Heart right ventricle (tissue), 16 donors: ENCODE results near the gene PRKRIP1. TPM values are rescaled to one million over a fixed set of nuclear protein-coding genes. Genes with fewer than 3 reads are reported as not detected.

ENCODE experiments used
- ATAC-seq, 8 donors: fragments of 200-7000 bp; cut with Tn5 transposase; one replicate each; pipeline ENCODE4 v1.9.1; 2020; ENCODE audit warnings: mild to moderate bottlenecking in 8 of 8, moderate library complexity in 8 of 8, moderate number of reproducible peaks in 1 of 8
- DNase-seq, 2 donors: peaks; one replicate each; pipeline ENCODE4 v3.0.0-alpha.2; 2020
- H3K27ac ChIP-seq, 10 donors: fragments of 200-600 bp; sonication (generic) in 2 of 10; one replicate each; pipeline versions ENCODE4 v1.5.0 to v1.8.0; 2020 to 2022; ENCODE audit warnings: mild to moderate bottlenecking in 3 of 10
- H3K27me3 ChIP-seq, 7 donors: fragments of 200-600 bp; one replicate each; pipeline ENCODE4 v1.8.0; 2021 to 2022; ENCODE audit warnings: mild to moderate bottlenecking in 2 of 7
- H3K36me3 ChIP-seq, 9 donors: fragments of 200-600 bp; sonication (generic) in 1 of 9; one replicate each; pipeline versions ENCODE4 v1.5.0 to v1.8.0; 2020 to 2022; ENCODE audit warnings: mild to moderate bottlenecking in 2 of 9
- H3K4me1 ChIP-seq, 9 donors: fragments of 200-600 bp; sonication (generic) in 1 of 9; one replicate each; pipeline versions ENCODE4 v1.5.0 to v1.8.0; 2020 to 2022; ENCODE audit warnings: mild to moderate bottlenecking in 4 of 9
- H3K4me3 ChIP-seq, 10 donors: fragments of 200-600 bp; sonication (generic) in 2 of 10; one replicate each; pipeline versions ENCODE4 v1.5.0 to v1.8.0; 2020 to 2022; ENCODE audit warnings: mild to moderate bottlenecking in 7 of 10, moderate library complexity in 2 of 10
- H3K9me3 ChIP-seq, 11 donors: fragments of 200-600 bp in 10 of 11; sonication (generic) in 2 of 11; one replicate each; pipeline versions ENCODE4 v1.5.0 to v1.8.0; 2013 to 2022; ENCODE audit warnings: mild to moderate bottlenecking in 2 of 11, control low read depth in 1 of 11, moderate library complexity in 1 of 11
- CTCF ChIP-seq, 9 donors: fragments of 200-600 bp; sonication (generic) in 2 of 9; IDR thresholded peaks; one replicate each; pipeline versions ENCODE4 v1.5.0 to v1.8.0; 2021 to 2022; ENCODE audit warnings: antibody characterized with exemption in 9 of 9, mild to moderate bottlenecking in 5 of 9, moderate library complexity in 1 of 9
- WGBS, 2 donors: extraction: QIAGEN DNeasy Blood & Tissue Kit; methylation state at CpG; one replicate each; pipeline ENCODE4 v1.1.7; 2013; ENCODE audit warnings: inconsistent platforms in 1 of 2; 5-methylcytosine and 5-hydroxymethylcytosine counted together
- intact Hi-C, 10 donors: fragments of 100-400 bp; cut with DNase I; formaldehyde crosslinking; loops; one replicate each; pipeline versions ENCODE4 v1.11.1 to v1.14.2; 2022
- polyA plus RNA-seq, 2 donors: library from polyadenylated mRNA; stranded (reverse); fragments of 200-250 nt; gene quantifications; one replicate each; pipeline ENCODE4 v1.2.3, GENCODE V29; 2013
- total RNA-seq, 10 donors: library from RNA; stranded (reverse); fragmentation: NEBNext Ultra II Directional in 3 of 10; extraction: Animal tissue kit (Norgen Biotek cat#: 25700) in 3 of 10; gene quantifications; one replicate each; pipeline versions ENCODE4 v1.2.1 to v1.2.4, GENCODE V29; 2021 to 2023
- donor health status: Arrhythmogenic right ventricular cardiomyopathy.
- donor health status: ischemic (EF 13 %, LVEDD 7.1; RV severe dilation, severe dysfunction).
- donor health status: healthy with polysubstance abuse.
- donor health status: DM: no; HTN: yes; CAD: no.
- donor health status: DM: no; HTN: no; CAD: no.
- donor health status: ischemic (EF 25% LVEDD 6.9; RV normal size, moderate dysfunction).
- donor health status: ischemic (EF 25% LVEDD 5.7; RV mildly dilated, moderate dysfunction).
- donor health status: healthy.
- donor health status: DM: yes; HTN: yes; CAD: no.
- donor health status: Ischemic cardiomyopathy.
- donor health status: ischemic (EF 35%, LVEDD 5.7; RV mildly dilated, moderate dysfunction).
- donor health status: nonischemic (EF 11% LVEDD 7.7; RV severe dilation, severe dysfunction).
- donor health status: DM: yes; HTN: yes; CAD: no.
- donor health status: PGD.
- donor health status: ischemic (EF 29% LVEDD 5.4; RV normal size, mild dysfunction).
- donor health status: nonischemic (EF 23%, LVEDD 6.1; RV moderate dilation, normal function).

Gene PRKRIP1
- total and polyA plus RNA-seq, 12 donors: 7.1 to 28.2 (median 11.3) TPM

DNA sequence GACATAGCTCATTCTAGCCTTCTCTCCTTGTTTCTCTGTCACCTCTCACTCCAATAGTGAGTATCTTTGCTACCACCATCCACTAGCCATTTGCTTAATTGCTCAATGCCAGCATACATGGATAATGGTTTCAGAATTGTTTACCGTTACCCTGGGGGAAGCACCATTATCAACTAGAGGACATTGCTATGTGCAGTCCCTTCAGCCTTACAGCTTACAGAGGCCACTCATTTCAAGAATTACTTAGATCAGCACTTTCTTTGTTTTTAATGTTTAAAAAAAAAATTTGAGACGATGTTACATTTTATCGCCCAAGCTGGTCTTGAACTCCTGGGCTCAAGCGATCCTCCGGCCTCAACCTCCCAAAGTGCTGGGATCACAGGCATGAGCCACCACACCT, 22.4 kb downstream of the PRKRIP1 start:
- no peak overlapping the region for H3K4me3 ChIP-seq
- H3K27me3 ChIP-seq: no peaks in the 10 kb centered on the region
- peaks cover 0 to 99% (median 17%) of the 10 kb centered on the region in 9 donors for H3K36me3 ChIP-seq
- H3K27ac ChIP-seq: peak overlapping the region in 1 of 10 donors; percentile 4
- no peaks in the 10 kb centered on the region for H3K9me3 ChIP-seq
- intact Hi-C loops: loop anchor here in 1 of 10 donors (10.0 kb wide), 1 partner anchor 46 kb away; the partner anchor contains the start of genes ALKBH4 and LRWD1
- ATAC-seq (no peak), DNase-seq (no peak)
- H3K4me1 ChIP-seq: peaks cover 0 to 26% (median 0%) of the 10 kb centered on the region in 9 donors
- 97 to 98% methylated on average over 5 of the region's 5 CpGs for WGBS, 2 donors
- TF ChIP-seq CTCF (IDR thresholded peaks at IDR 0.05): no peak

GRCh38 chr7:102421706-102422240, 25.6 kb downstream of the PRKRIP1 start:
- no peak for DNase-seq
- no peaks in the 10 kb centered on the region for H3K27me3 ChIP-seq
- peaks cover 0 to 99% (median 16%) of the 10 kb centered on the region in 9 donors for H3K36me3 ChIP-seq
- H3K4me1 ChIP-seq: peaks cover 0 to 37% (median 0%) of the 10 kb centered on the region in 9 donors
- intact Hi-C loops: no loop called here
- H3K27ac ChIP-seq: peak overlapping the region in 1 of 10 donors; percentile 82
- ATAC-seq: no peak
- no peak for TF ChIP-seq CTCF (IDR thresholded peaks at IDR 0.05)
- no peak overlapping the region for H3K4me3 ChIP-seq
- whole genome bisulfite sequencing, 2 donors: 93 to 98% methylated on average over 10 of the region's 10 CpGs
- H3K9me3 ChIP-seq: no peaks in the 10 kb centered on the region

GRCh38 chr7:102424129-102424551, 28.0 kb downstream of the PRKRIP1 start:
- H3K9me3 ChIP-seq: no peaks in the 10 kb centered on the region
- H3K4me3 ChIP-seq: no peak overlapping the region
- no peak for TF ChIP-seq CTCF (IDR thresholded peaks at IDR 0.05)
- intact Hi-C loops: no loop called here
- H3K27ac ChIP-seq: peak overlapping the region in 1 of 10 donors; percentile 96
- H3K27me3 ChIP-seq: no peaks in the 10 kb centered on the region
- no peak for ATAC-seq
- peaks cover 0 to 51% (median 0%) of the 10 kb centered on the region in 9 donors for H3K4me1 ChIP-seq
- 79 to 80% methylated on average over 12 of the region's 12 CpGs for WGBS, 2 donors
- DNase-seq: no peak
- H3K36me3 ChIP-seq: peaks cover 0 to 85% (median 11%) of the 10 kb centered on the region in 9 donors

DNA sequence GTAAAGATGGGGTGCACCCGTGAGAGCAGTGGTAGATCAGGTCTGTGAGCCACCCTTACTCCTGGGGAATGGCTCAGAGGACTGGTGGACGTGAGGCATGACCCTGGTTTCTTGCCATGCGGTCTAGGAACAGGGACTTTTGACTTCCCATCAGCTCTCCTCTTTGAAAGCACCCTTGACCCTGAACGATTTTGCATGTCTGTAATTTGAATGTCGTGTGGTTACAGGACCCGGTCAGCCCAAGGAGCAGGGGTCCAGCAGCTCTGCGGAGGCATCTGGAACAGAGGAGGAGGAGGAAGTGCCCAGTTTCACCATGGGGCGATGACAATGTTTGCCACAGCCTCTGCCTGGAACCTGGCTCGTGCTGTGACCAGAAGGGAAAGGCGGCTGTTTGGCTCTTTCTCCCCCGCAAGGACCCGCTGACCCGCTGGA, 28.6 kb downstream of the PRKRIP1 start:
- TF ChIP-seq CTCF (IDR thresholded peaks at IDR 0.05): no peak
- Histone ChIP-seq H3K4me3 (no peak overlapping the region), H3K27ac (peak overlapping the region in 2 of 10 donors; percentile 64 to 96), H3K4me1 (peaks cover 0 to 57% (median 0%) of the 10 kb centered on the region in 9 donors), H3K9me3 (no peaks in the 10 kb centered on the region), H3K27me3 (no peaks in the 10 kb centered on the region), H3K36me3 (peaks cover 0 to 80% (median 11%) of the 10 kb centered on the region in 9 donors)
- WGBS, 2 donors: 87 to 90% methylated on average over 13 of the region's 13 CpGs
- intact Hi-C loops: no loop called here
- peak in 1 of 8 donors; percentile 9 for ATAC-seq
- no peak for DNase-seq
